DND-41 (cell line): ENCODE results near the gene DAAM2.

Experiments used
- EZH2 ChIP-seq: IDR thresholded peaks from 3 replicates; pipeline ENCODE4 v1.6.1; 2012; ENCODE audit warnings: borderline replicate concordance, low read depth, mild to moderate bottlenecking, moderate library complexity, low read length, inconsistent platforms; ENCODE audit not compliant: severe bottlenecking
- TF ChIP-seq, protein P1 (sequence below): IDR thresholded peaks from 2 replicates; pipeline ENCODE4 v1.5.1; 2012; ENCODE audit warnings: borderline replicate concordance, low read length, moderate library complexity, mild to moderate bottlenecking; ENCODE audit not compliant: poor library complexity, severe bottlenecking; ENCODE audit errors: extremely low read depth

DNA sequence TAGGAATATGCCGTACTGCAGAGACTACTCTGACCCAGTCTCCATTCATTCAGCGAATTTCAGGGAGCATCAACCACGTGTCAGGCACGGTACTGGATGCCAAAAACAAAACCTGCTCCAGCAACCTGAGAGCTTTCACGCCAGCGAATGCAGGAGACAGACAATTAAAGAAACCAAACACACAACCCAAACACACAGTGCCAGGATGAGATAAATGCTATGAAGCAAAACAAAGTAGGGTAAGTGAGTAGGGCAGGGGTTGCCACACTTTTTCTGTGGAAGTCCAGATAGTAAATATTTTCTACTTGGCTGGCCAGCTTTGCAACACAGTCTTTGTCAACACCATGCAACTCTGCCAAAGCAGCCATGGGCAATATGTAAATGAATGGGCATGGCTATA is 132.1 kb downstream of the DAAM2 start:
- TF ChIP-seq, protein P1, sequence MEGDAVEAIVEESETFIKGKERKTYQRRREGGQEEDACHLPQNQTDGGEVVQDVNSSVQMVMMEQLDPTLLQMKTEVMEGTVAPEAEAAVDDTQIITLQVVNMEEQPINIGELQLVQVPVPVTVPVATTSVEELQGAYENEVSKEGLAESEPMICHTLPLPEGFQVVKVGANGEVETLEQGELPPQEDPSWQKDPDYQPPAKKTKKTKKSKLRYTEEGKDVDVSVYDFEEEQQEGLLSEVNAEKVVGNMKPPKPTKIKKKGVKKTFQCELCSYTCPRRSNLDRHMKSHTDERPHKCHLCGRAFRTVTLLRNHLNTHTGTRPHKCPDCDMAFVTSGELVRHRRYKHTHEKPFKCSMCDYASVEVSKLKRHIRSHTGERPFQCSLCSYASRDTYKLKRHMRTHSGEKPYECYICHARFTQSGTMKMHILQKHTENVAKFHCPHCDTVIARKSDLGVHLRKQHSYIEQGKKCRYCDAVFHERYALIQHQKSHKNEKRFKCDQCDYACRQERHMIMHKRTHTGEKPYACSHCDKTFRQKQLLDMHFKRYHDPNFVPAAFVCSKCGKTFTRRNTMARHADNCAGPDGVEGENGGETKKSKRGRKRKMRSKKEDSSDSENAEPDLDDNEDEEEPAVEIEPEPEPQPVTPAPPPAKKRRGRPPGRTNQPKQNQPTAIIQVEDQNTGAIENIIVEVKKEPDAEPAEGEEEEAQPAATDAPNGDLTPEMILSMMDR = no peak
- TF ChIP-seq EZH2 = no peak
